Activated B cell treated with CpG ODN at 0.5 μM for 24 hours (primary cell): Measurements from ENCODE around the gene PCDH18. TPM values are rescaled to one million over a fixed set of nuclear protein-coding genes. Genes with fewer than 3 reads are reported as not detected.

Experiments used
- ATAC-seq: fragments of 200-7000 bp; cut with Tn5 transposase; one replicate; pipeline ENCODE4 v1.10.0; 2021; ENCODE audit warnings: low read depth, mild to moderate bottlenecking, moderate library complexity
- CTCF ChIA-PET: fragments of 350-600 bp; sonication (Branson Sonifier 250); formaldehyde crosslinking; loops from one replicate; lab custom pipeline; 2021; ENCODE audit warnings: antibody characterized with exemption; lab: Charles Lee
- POLR2A ChIA-PET: fragments of 350-600 bp; sonication (Branson Sonifier 250); formaldehyde crosslinking; loops from one replicate; lab custom pipeline; 2021; ENCODE audit warnings: antibody characterized with exemption; lab: Charles Lee
- DNase-seq: peaks from one replicate; pipeline ENCODE4 v3.0.0; 2022
- H3K27ac Mint-ChIP-seq: one replicate; pipeline ENCODE4 v1.8.0; 2020; ENCODE audit warnings: mixed read lengths
- H3K27me3 Mint-ChIP-seq: one replicate; pipeline ENCODE4 v1.8.0; 2021; ENCODE audit warnings: mixed read lengths
- H3K36me3 Mint-ChIP-seq: one replicate; pipeline ENCODE4 v1.8.0; 2021; ENCODE audit warnings: low read depth, mixed read lengths
- H3K4me1 Mint-ChIP-seq: one replicate; pipeline ENCODE4 v1.8.0; 2021; ENCODE audit warnings: mixed read lengths
- H3K4me3 Mint-ChIP-seq: one replicate; pipeline ENCODE4 v1.8.0; 2020; ENCODE audit warnings: mild to moderate bottlenecking, mixed read lengths
- H3K9me3 Mint-ChIP-seq: one replicate; pipeline ENCODE4 v1.8.0; 2020; ENCODE audit warnings: mixed read lengths
- intact Hi-C: fragments of 100-400 bp; cut with micrococcal nuclease; formaldehyde crosslinking; loops from one replicate; pipeline ENCODE4 v1.15.1; 2024
- total RNA-seq: library from RNA; stranded (reverse); gene quantifications from 2 replicates; pipeline ENCODE4 v1.2.3, GENCODE V29; 2022
- TF ChIP-seq, protein P1 (sequence below): fragments of 200-600 bp; IDR thresholded peaks from one replicate; pipeline ENCODE4 v1.8.0; 2022; ENCODE audit warnings: antibody characterized with exemption, mild to moderate bottlenecking

The PCDH18 gene
- total RNA-seq, 1 donor from 2014 or later, result not detected

DNA sequence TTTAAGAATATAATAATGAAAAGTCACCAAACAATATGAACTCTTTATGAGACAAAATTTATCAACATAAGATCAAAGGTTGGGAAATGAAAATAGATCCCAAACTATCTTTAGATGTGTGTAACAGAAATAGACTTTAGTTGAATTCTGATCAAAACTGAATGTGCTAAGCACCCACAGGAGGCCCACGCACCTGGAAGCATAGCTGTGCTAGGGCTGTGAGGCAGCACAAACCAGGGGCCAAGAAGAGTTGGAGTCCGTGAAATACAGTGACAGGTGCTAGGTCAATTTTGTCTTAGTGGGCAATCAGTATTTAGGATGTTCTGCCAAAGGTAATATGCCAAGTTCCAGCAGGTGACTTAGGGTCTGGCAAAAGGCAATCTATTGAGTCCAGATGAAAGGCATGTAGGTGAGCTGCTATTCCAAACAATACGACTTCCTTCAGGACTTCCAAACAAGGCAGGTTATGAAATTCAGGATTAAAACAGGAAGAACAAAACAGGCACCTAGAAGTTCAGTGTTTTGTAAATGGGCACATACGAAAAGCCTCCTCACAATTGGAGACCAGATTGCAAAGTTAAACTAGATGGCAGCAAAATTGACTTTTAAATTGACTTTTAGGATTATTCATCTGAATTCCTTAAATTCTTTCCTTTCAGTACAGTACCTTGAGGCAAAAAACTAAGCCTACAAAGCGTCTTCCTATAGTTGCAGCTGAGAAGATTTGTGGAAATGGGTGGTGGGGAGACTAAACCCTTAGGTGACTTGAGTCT, 4.7 kb upstream of the PCDH18 start:
- CTCF ChIA-PET, result no interaction called here
- no peaks in the 10 kb centered on the region for H3K36me3 Mint-ChIP-seq
- no peaks in the 10 kb centered on the region for H3K27me3 Mint-ChIP-seq
- no peaks in the 10 kb centered on the region for H3K9me3 Mint-ChIP-seq
- ATAC-seq, result no peak
- H3K4me1 Mint-ChIP-seq, result no peaks in the 10 kb centered on the region
- no peak overlapping the region for H3K4me3 Mint-ChIP-seq
- no peak overlapping the region for H3K27ac Mint-ChIP-seq
- TF ChIP-seq, protein P1, sequence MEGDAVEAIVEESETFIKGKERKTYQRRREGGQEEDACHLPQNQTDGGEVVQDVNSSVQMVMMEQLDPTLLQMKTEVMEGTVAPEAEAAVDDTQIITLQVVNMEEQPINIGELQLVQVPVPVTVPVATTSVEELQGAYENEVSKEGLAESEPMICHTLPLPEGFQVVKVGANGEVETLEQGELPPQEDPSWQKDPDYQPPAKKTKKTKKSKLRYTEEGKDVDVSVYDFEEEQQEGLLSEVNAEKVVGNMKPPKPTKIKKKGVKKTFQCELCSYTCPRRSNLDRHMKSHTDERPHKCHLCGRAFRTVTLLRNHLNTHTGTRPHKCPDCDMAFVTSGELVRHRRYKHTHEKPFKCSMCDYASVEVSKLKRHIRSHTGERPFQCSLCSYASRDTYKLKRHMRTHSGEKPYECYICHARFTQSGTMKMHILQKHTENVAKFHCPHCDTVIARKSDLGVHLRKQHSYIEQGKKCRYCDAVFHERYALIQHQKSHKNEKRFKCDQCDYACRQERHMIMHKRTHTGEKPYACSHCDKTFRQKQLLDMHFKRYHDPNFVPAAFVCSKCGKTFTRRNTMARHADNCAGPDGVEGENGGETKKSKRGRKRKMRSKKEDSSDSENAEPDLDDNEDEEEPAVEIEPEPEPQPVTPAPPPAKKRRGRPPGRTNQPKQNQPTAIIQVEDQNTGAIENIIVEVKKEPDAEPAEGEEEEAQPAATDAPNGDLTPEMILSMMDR, result no peak
- no peak for DNase-seq
- POLR2A ChIA-PET, result no interaction called here
- intact Hi-C loops, result no loop called here

DNA sequence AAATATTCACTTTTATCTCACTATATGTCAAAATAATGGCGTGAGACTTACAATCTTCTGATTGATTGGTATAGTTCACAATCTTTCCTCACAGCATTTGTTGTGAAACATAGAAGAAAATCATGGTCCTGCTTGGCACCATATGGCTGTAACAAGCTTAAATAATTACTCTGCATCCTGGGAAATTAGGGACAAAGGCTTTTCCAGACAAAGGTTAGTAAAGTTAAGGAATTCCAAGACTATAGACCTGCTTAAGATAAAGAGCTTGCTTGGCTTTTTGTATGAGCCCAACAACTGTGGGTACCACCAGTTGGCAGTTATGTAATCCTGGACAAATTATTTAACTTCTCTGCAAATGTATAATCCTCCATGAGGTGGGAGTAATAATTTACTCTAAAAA, 3.4 kb upstream of the PCDH18 start:
- H3K36me3 Mint-ChIP-seq, result no peaks in the 10 kb centered on the region
- CTCF ChIA-PET, result no interaction called here
- intact Hi-C loops, result no loop called here

DNA sequence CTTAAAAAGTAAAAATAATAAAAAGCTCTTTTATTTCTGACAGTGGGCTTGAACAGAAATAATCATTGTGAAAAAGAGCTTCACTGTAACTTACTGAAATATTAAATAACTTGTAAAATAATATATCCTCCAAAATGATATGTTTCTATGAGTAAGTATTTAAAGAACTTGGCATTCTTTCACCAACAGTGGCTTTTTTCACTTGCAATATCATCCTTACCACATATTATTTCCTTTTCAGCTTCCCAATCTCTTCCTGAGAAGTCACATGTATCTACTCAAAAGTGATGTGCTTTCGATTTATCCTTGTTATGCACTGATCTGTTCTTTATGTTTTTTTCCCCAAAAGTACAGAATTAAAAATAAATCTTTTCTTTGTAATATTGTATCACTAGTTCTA, 2.2 kb upstream of the PCDH18 start:
- ChIA-PET CTCF (no interaction called here), POLR2A (no interaction called here)
- Mint-ChIP-seq H3K27ac (no peak overlapping the region), H3K9me3 (no peaks in the 10 kb centered on the region), H3K27me3 (no peaks in the 10 kb centered on the region), H3K4me1 (no peaks in the 10 kb centered on the region), H3K4me3 (no peak overlapping the region), H3K36me3 (no peaks in the 10 kb centered on the region)
- TF ChIP-seq, protein P1, result no peak
- DNase-seq, result no peak
- intact Hi-C loops, result no loop called here
- no peak for ATAC-seq

More for the DNA sequence above, 3.4 kb upstream of the PCDH18 start:
- TF ChIP-seq, protein P1, result no peak
- no peaks in the 10 kb centered on the region for H3K9me3 Mint-ChIP-seq
- DNase-seq, result no peak
- H3K27me3 Mint-ChIP-seq, result no peaks in the 10 kb centered on the region
- ATAC-seq, result no peak
- POLR2A ChIA-PET, result no interaction called here
- no peak overlapping the region for H3K4me3 Mint-ChIP-seq
- H3K27ac Mint-ChIP-seq, result no peak overlapping the region
- H3K4me1 Mint-ChIP-seq, result no peaks in the 10 kb centered on the region

DNA sequence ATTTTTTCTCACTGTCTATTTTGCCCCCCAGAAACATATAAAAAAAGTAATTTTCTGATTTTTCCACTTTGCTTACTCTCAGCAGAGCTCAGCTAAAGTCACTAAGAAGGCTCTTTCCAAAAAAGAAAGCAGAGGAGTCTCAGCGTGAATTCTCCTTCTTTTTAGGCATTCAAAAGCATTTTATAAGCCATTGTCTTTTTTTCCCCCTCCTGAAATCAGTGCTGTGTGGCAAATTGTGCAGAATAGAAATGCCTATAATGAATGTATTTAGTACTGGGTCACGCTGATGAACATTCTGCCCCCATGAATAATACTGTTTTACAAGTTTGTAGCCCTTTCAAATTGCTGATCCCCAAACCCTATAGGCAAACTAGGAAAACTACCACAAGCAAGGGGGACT, 1.6 kb upstream of the PCDH18 start:
- no peaks in the 10 kb centered on the region for H3K4me1 Mint-ChIP-seq
- CTCF ChIA-PET, result no interaction called here
- TF ChIP-seq, protein P1, result no peak
- H3K4me3 Mint-ChIP-seq, result no peak overlapping the region
- no peak overlapping the region for H3K27ac Mint-ChIP-seq
- no peaks in the 10 kb centered on the region for H3K9me3 Mint-ChIP-seq
- no peaks in the 10 kb centered on the region for H3K36me3 Mint-ChIP-seq
- ATAC-seq, result no peak
- POLR2A ChIA-PET, result no interaction called here
- no peak for DNase-seq
- intact Hi-C loops, result no loop called here
- H3K27me3 Mint-ChIP-seq, result no peaks in the 10 kb centered on the region

DNA sequence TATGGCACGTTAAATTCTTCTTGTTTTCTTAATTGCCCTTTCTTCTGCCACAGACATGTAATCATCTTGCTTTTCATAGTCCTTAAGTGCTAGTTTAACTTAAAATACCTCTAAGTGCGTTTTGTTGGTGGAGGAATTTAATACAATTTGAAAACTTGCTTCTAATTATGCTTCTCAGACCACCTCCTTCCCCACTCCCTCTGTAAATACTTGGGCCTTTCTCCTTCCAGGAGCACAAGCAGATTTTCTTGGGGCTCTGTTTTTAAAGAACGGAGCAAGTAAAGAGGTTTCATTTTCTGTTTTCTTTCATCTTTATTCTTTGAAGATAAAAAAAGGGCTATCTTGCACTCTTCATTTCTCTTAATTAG, 559 bp upstream of the PCDH18 start:
- ChIA-PET POLR2A (no interaction called here), CTCF (no interaction called here)
- Mint-ChIP-seq H3K27me3 (no peaks in the 10 kb centered on the region), H3K9me3 (no peaks in the 10 kb centered on the region), H3K36me3 (no peaks in the 10 kb centered on the region), H3K27ac (no peak overlapping the region), H3K4me3 (no peak overlapping the region), H3K4me1 (no peaks in the 10 kb centered on the region)
- intact Hi-C loops, result no loop called here
- ATAC-seq (no peak), DNase-seq (no peak)
- TF ChIP-seq, protein P1, result no peak
